HepG2 (cell line): ENCODE measurements around the gene CNTNAP1. TPM values are rescaled to one million over a fixed set of nuclear protein-coding genes. Genes with fewer than 3 reads are reported as not detected.

Source experiments
- ARNTL ChIP-seq: sonication (generic); formaldehyde crosslinking; IDR thresholded peaks from 2 replicates; pipeline ENCODE4 v1.4.0; 2020; ENCODE audit warnings: mild to moderate bottlenecking, missing genetic modification reagents
- CEBPB ChIP-seq: IDR thresholded peaks from 2 replicates; pipeline ENCODE4 v1.6.1; 2011; ENCODE audit warnings: low read depth, low read length, improper control_type of control experiment, borderline replicate concordance
- CHD4 ChIP-seq: fragments of 200-600 bp; sonication (generic); IDR thresholded peaks from 2 replicates; pipeline ENCODE4 v1.7.0; 2017; ENCODE audit warnings: mild to moderate bottlenecking, low read length, borderline replicate concordance
- DRAP1 ChIP-seq: IDR thresholded peaks from 2 replicates; pipeline ENCODE4 v1.6.1; 2016; ENCODE audit warnings: missing genetic modification reagents, missing compliant biosample characterization
- FOXA1 ChIP-seq, 2 experiments: fragments of 450-650 bp in 1 of 2; sonication (generic) in 1 of 2; formaldehyde crosslinking in 1 of 2; IDR thresholded peaks; 2 replicates each; pipeline versions ENCODE4 v1.4.0 to v1.6.1; 2016 to 2020; ENCODE audit warnings: missing genetic modification reagents in 1 of 2
- HIC2 ChIP-seq: sonication (generic); formaldehyde crosslinking; IDR thresholded peaks from 2 replicates; pipeline ENCODE4 v1.9.0; 2022; ENCODE audit warnings: low read depth, missing genetic modification reagents
- MXD4 ChIP-seq: IDR thresholded peaks from 2 replicates; pipeline ENCODE4 v1.6.1; 2016; ENCODE audit warnings: mild to moderate bottlenecking, missing biosample characterization, missing genetic modification reagents
- MYC ChIP-seq: sonication (generic); formaldehyde crosslinking; IDR thresholded peaks from 2 replicates; pipeline ENCODE4 v1.9.0; 2021; ENCODE audit warnings: missing genetic modification reagents, borderline replicate concordance
- NFAT5 ChIP-seq: sonication (generic); formaldehyde crosslinking; IDR thresholded peaks from 2 replicates; pipeline ENCODE4 v1.4.0; 2020; ENCODE audit warnings: missing genetic modification reagents
- NR3C1 ChIP-seq: sonication (generic); formaldehyde crosslinking; IDR thresholded peaks from 2 replicates; pipeline ENCODE4 v1.4.0; 2020; ENCODE audit warnings: missing genetic modification reagents
- SP4 ChIP-seq: sonication (generic); formaldehyde crosslinking; IDR thresholded peaks from 2 replicates; pipeline ENCODE4 v1.8.1; 2023; ENCODE audit warnings: mild to moderate bottlenecking, missing genetic modification reagents
- TCF12 ChIP-seq, 2 experiments: fragments of 450-650 bp in 1 of 2; sonication (generic) in 1 of 2; formaldehyde crosslinking in 1 of 2; IDR thresholded peaks; 2 replicates each; pipeline versions ENCODE4 v1.6.1 to v1.8.0; 2017 to 2022; ENCODE audit warnings: antibody characterized with exemption in 1 of 2, mild to moderate bottlenecking in 1 of 2, missing genetic modification reagents in 1 of 2, moderate library complexity in 1 of 2
- TSC22D2 ChIP-seq: sonication (generic); formaldehyde crosslinking; IDR thresholded peaks from 2 replicates; pipeline ENCODE4 v1.5.1; 2020; ENCODE audit warnings: missing genetic modification reagents, mild to moderate bottlenecking, borderline replicate concordance
- ZNF18 ChIP-seq: sonication (generic); formaldehyde crosslinking; IDR thresholded peaks from 2 replicates; pipeline ENCODE4 v1.8.0; 2022; ENCODE audit warnings: mild to moderate bottlenecking, missing genetic modification reagents; ENCODE audit not compliant: insufficient replicate concordance
- ZNF737 ChIP-seq: sonication (generic); formaldehyde crosslinking; IDR thresholded peaks from 2 replicates; pipeline ENCODE4 v1.5.0; 2020; ENCODE audit warnings: missing genetic modification reagents, mild to moderate bottlenecking, borderline replicate concordance
- ZNF761 ChIP-seq: sonication (generic); formaldehyde crosslinking; conservative IDR thresholded peaks from 2 replicates; pipeline ENCODE4 v1.4.0; 2020; ENCODE audit warnings: mild to moderate bottlenecking, missing genetic modification reagents
- polyA plus RNA-seq, 8 experiments: library from polyadenylated mRNA; depleted of rRNA in 3 of 8; stranded (reverse) in 7 of 8; unstranded in 1 of 8; fragments of >200 nt; fragmentation: Illumina TruSeq in 4 of 8; extraction: Trizol in 4 of 8; gene quantifications; 2 replicates each; pipeline versions ENCODE4 v1.2.1 to v1.2.3, GENCODE V29; 2011 to 2016; ENCODE audit warnings: low read depth in 4 of 8, missing spikeins in 1 of 8, mixed read lengths in 1 of 8; ENCODE audit not compliant: insufficient read depth in 1 of 8
- total RNA-seq, 5 experiments: library from RNA; depleted of rRNA; stranded (reverse); fragments of >200 nt; fragmentation: Illumina TruSeq; extraction: Trizol; gene quantifications; 2 replicates each; pipeline ENCODE4 v1.2.3, GENCODE V29; 2016; ENCODE audit warnings: low read depth in 1 of 5
- TF ChIP-seq, protein P1 (sequence below): IDR thresholded peaks from 2 replicates; pipeline ENCODE4 v1.6.1; 2012; ENCODE audit warnings: low read depth, low read length, improper control_type of control experiment

The CNTNAP1 gene
- total and polyA plus RNA-seq, 2 of the 13 experiments (the other 11 are each of a cell fraction or from before 2014, with no cell fraction given), result 4.5 to 7.7 TPM

DNA sequence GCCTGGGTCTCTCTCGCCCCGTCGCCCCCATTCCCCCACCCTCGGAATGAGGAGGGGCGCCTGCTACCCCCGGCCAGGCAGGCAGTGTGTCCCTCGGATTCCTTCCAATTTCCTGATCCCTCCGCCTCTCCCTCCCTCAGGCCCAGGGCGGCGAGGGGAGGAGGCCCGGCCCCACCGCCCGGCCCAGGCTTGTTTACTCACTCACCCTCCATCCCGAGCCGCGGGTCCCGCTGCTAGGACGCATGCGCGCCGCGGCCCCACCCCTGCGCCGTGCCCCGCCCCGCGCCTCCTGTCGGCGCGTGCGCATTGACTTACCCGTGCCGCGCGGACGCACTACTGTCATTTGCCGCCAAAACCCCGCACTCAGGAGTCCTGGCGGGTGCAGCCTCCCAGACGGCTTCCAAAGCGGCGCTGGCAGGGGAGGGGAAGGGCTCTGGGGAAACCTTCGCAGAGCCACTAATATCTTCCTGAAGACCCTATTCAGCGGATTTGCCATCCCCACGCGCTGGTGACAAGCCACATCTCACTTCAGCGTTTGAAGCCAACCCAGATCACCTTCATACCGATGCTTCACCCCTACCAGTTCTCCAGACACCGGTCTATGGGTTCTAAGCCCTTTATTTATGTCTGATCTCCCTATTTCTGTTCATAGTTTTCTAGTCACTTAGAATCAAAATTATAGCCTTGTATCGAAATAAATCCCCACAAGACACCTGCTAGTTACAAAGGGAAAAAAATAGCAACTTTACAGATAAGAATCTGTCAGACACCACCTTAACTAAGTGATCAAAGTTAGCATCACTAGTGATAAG is 62.7 kb downstream of the CNTNAP1 start, which contains the start of gene EZH1 (continued):
- TF ChIP-seq CEBPB (no peak), MXD4 (peak; percentile 84), ZNF737 (CRISPR knock-in tag) (no peak), ARNTL (peak; percentile 81; the same call in 1 of the 2 replicates), SP4 (CRISPR knock-in tag) (peak; percentile 81), TSC22D2 (CRISPR knock-in tag) (0 out of 2 replicates have a peak, but pooled peaks have one; percentile 56), NFAT5 (CRISPR knock-in tag) (peak; percentile 95), ZNF761 (CRISPR knock-in tag) (peak; percentile 94), ZNF18 (CRISPR knock-in tag) (peak; percentile 89), FOXA1 (IDR thresholded peaks at IDR 0.05) (peak; percentile 81), FOXA1 (CRISPR knock-in tag; IDR thresholded peaks at IDR 0.05) (peak; percentile 100), DRAP1 (CRISPR knock-in tag) (peak; percentile 36; the same call in 1 of the 2 replicates), CHD4 (no peak), TCF12 (IDR thresholded peaks at IDR 0.05) (no peak), TCF12 (CRISPR knock-in tag; IDR thresholded peaks at IDR 0.05) (no peak), NR3C1 (CRISPR knock-in tag) (no peak), HIC2 (no peak), MYC (peak; percentile 43)
- TF ChIP-seq, protein P1, sequence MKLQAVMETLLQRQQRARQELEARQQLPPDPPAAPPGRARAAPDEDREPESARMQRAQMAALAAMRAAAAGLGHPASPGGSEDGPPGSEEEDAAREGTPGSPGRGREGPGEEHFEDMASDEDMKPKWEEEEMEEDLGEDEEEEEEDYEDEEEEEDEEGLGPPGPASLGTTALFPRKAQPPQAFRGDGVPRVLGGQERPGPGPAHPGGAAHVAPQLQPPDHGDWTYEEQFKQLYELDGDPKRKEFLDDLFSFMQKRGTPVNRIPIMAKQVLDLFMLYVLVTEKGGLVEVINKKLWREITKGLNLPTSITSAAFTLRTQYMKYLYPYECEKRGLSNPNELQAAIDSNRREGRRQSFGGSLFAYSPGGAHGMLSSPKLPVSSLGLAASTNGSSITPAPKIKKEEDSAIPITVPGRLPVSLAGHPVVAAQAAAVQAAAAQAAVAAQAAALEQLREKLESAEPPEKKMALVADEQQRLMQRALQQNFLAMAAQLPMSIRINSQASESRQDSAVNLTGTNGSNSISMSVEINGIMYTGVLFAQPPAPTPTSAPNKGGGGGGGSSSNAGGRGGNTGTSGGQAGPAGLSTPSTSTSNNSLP, result no peak
